ENCODE results near the gene MAMLD1.

MAMLD1 gene

GRCh38 chrX:150502979-150503897, 140.1 kb downstream of the MAMLD1 start:
- TF ChIP-seq GATA3 (IDR thresholded peaks at IDR 0.05; ENCODE audit: low read depth, low read length) (no peak), GATA2 (IDR thresholded peaks at IDR 0.05; ENCODE audit: low read depth, low read length) (no peak)

- TF ChIP-seq GATA2 (IDR thresholded peaks at IDR 0.05; ENCODE audit: low read depth, low read length) (no peak), GATA3 (IDR thresholded peaks at IDR 0.05; ENCODE audit: low read depth, low read length) (no peak)
These were observed 140.7 kb downstream of the MAMLD1 start for GRCh38 chrX:150503898-150504219.

GRCh38 chrX:150504397-150505182, 141.5 kb downstream of the MAMLD1 start:
- TF ChIP-seq GATA3 (IDR thresholded peaks at IDR 0.05; ENCODE audit: low read depth, low read length) (no peak), GATA2 (IDR thresholded peaks at IDR 0.05; ENCODE audit: low read depth, low read length) (no peak)

- TF ChIP-seq GATA3 (IDR thresholded peaks at IDR 0.05; ENCODE audit: low read depth, low read length) (no peak), GATA2 (IDR thresholded peaks at IDR 0.05; ENCODE audit: low read depth, low read length) (no peak)
These were observed 142.9 kb downstream of the MAMLD1 start for GRCh38 chrX:150506020-150506419.

- no peak for TF ChIP-seq GATA2 (IDR thresholded peaks at IDR 0.05; ENCODE audit: low read depth, low read length)
- no peak for TF ChIP-seq GATA3 (IDR thresholded peaks at IDR 0.05; ENCODE audit: low read depth, low read length)
These were observed 143.4 kb downstream of the MAMLD1 start for GRCh38 chrX:150506486-150506885.

GRCh38 chrX:150507251-150507856, 144.2 kb downstream of the MAMLD1 start:
- TF ChIP-seq GATA3 (IDR thresholded peaks at IDR 0.05; ENCODE audit: low read depth, low read length), result no peak
- TF ChIP-seq GATA2 (IDR thresholded peaks at IDR 0.05; ENCODE audit: low read depth, low read length), result no peak

GRCh38 chrX:150508018-150508417, 144.9 kb downstream of the MAMLD1 start:
- TF ChIP-seq GATA3 (IDR thresholded peaks at IDR 0.05; ENCODE audit: low read depth, low read length) (no peak), GATA2 (IDR thresholded peaks at IDR 0.05; ENCODE audit: low read depth, low read length) (no peak)

- TF ChIP-seq GATA3 (IDR thresholded peaks at IDR 0.05; ENCODE audit: low read depth, low read length) (no peak), GATA2 (IDR thresholded peaks at IDR 0.05; ENCODE audit: low read depth, low read length) (no peak)
These were observed 145.6 kb downstream of the MAMLD1 start for GRCh38 chrX:150508451-150509367.

GRCh38 chrX:150509703-150510102, 146.6 kb downstream of the MAMLD1 start:
- TF ChIP-seq GATA3 (IDR thresholded peaks at IDR 0.05; ENCODE audit: low read depth, low read length), result no peak
- no peak for TF ChIP-seq GATA2 (IDR thresholded peaks at IDR 0.05; ENCODE audit: low read depth, low read length)

GRCh38 chrX:150512461-150512901, 149.4 kb downstream of the MAMLD1 start:
- TF ChIP-seq GATA3 (IDR thresholded peaks at IDR 0.05; ENCODE audit: low read depth, low read length) (no peak), GATA2 (IDR thresholded peaks at IDR 0.05; ENCODE audit: low read depth, low read length) (no peak)

GRCh38 chrX:150513544-150513943, 150.4 kb downstream of the MAMLD1 start:
- TF ChIP-seq GATA3 (IDR thresholded peaks at IDR 0.05; ENCODE audit: low read depth, low read length) (no peak), GATA2 (IDR thresholded peaks at IDR 0.05; ENCODE audit: low read depth, low read length) (no peak)

- TF ChIP-seq GATA3 (IDR thresholded peaks at IDR 0.05; ENCODE audit: low read depth, low read length), result no peak
- TF ChIP-seq GATA2 (IDR thresholded peaks at IDR 0.05; ENCODE audit: low read depth, low read length), result no peak
These were observed 151.3 kb downstream of the MAMLD1 start for GRCh38 chrX:150514462-150514861.

- TF ChIP-seq GATA2 (IDR thresholded peaks at IDR 0.05; ENCODE audit: low read depth, low read length) (no peak), GATA3 (IDR thresholded peaks at IDR 0.05; ENCODE audit: low read depth, low read length) (no peak)
These were observed 152.7 kb downstream of the MAMLD1 start for GRCh38 chrX:150515801-150516200.
